H1 (cell line): ENCODE data around the gene TEKTIP1. TPM values are rescaled to one million over a fixed set of nuclear protein-coding genes. Genes with fewer than 3 reads are reported as not detected.
A peak's percentile ranks its signal among the peaks of the same experiment; 100 is the strongest.

Source experiments
- CTCF ChIA-PET: fragments of 300-600 bp; sonication (Branson Sonifier 250); formaldehyde crosslinking; loops from one replicate; lab custom pipeline; 2021; ENCODE audit not compliant: partially characterized antibody; lab: Charles Lee
- POLR2A ChIA-PET: fragments of 300-600 bp; sonication (Branson Sonifier 250); formaldehyde crosslinking; loops from one replicate; lab custom pipeline; 2021; ENCODE audit warnings: inconsistent platforms; ENCODE audit not compliant: partially characterized antibody; lab: Charles Lee
- DNase-seq, 2 experiments: peaks; one replicate each; pipeline versions ENCODE4 v3.0.0 to v3.0.0-alpha.2; 2010 to 2022; ENCODE audit warnings: low spot score in 2 of 2, low read depth in 1 of 2, mixed read lengths in 1 of 2
- FAIRE-seq: peaks from 2 replicates; lab custom pipeline; 2011; peaks lifted over from hg19 to GRCh38; lab: Jason Lieb, UNC
- H2AFZ ChIP-seq: 2 replicates; pipeline ENCODE4 v1.8.1; 2012; ENCODE audit warnings: low read length, inconsistent platforms
- H2AK5ac ChIP-seq: 2 replicates; pipeline ENCODE4 v1.6.1; 2013; ENCODE audit warnings: low read depth, low read length
- H2BK120ac ChIP-seq: replicated peaks from 2 replicates; pipeline ENCODE3; 2013; ENCODE audit warnings: low read depth, low read length, inconsistent platforms
- H2BK12ac ChIP-seq: 2 replicates; pipeline ENCODE4 v1.6.1; 2013; ENCODE audit warnings: low read depth, low read length
- H2BK15ac ChIP-seq: 2 replicates; pipeline ENCODE4 v1.6.1; 2013; ENCODE audit warnings: low read length
- H2BK20ac ChIP-seq: 2 replicates; pipeline ENCODE4 v1.6.1; 2013; ENCODE audit warnings: low read length
- H2BK5ac ChIP-seq: 2 replicates; pipeline ENCODE4 v1.6.1; 2013; ENCODE audit warnings: low read depth, low read length
- H3K14ac ChIP-seq: 2 replicates; pipeline ENCODE4 v1.6.1; 2013; ENCODE audit warnings: inconsistent platforms; ENCODE audit not compliant: insufficient read length
- H3K18ac ChIP-seq: 2 replicates; pipeline ENCODE4 v1.6.1; 2013; ENCODE audit warnings: low read length; ENCODE audit errors: extremely low read depth
- H3K23ac ChIP-seq: 2 replicates; pipeline ENCODE4 v1.6.1; 2013; ENCODE audit warnings: inconsistent platforms; ENCODE audit not compliant: insufficient read length
- H3K23me2 ChIP-seq: 2 replicates; pipeline ENCODE4 v1.6.1; 2013; ENCODE audit warnings: low read depth, low read length
- H3K27ac ChIP-seq: 2 replicates; pipeline ENCODE4 v1.6.1; 2011; ENCODE audit warnings: low read depth, low read length, inconsistent platforms
- H3K27me3 ChIP-seq, 4 experiments: replicated peaks in 1 of 4; 1 replicate in 1 of 4; 2 replicates in 3 of 4; pipeline versions ENCODE4 v1.6.1 to v1.8.1; 2011 to 2013; ENCODE audit warnings: low read length in 3 of 4, mild to moderate bottlenecking in 3 of 4, inconsistent platforms in 2 of 4, mixed read lengths in 2 of 4, moderate library complexity in 1 of 4; ENCODE audit not compliant: control insufficient read depth in 3 of 4, insufficient read depth in 3 of 4; ENCODE audit errors: extremely low read depth in 1 of 4
- H3K36me3 ChIP-seq, 4 experiments: 2 replicates each; pipeline versions ENCODE4 v1.6.1 to v1.8.1; 2011 to 2013; ENCODE audit warnings: mild to moderate bottlenecking in 4 of 4, low read length in 3 of 4, moderate library complexity in 2 of 4, control low read depth in 1 of 4, inconsistent platforms in 1 of 4; ENCODE audit not compliant: insufficient read depth in 4 of 4, control insufficient read depth in 2 of 4
- H3K4ac ChIP-seq: replicated peaks from 2 replicates; pipeline ENCODE3; 2013; ENCODE audit warnings: low read length, low read depth, mixed read lengths, inconsistent platforms; ENCODE audit not compliant: insufficient read length
- H3K4me1 ChIP-seq, 4 experiments: replicated peaks in 1 of 4; 1 replicate in 1 of 4; 2 replicates in 3 of 4; pipeline versions ENCODE4 v1.6.1 to v1.8.1; 2011 to 2013; ENCODE audit warnings: low read length in 3 of 4, inconsistent platforms in 2 of 4, mixed read lengths in 1 of 4; ENCODE audit not compliant: insufficient read depth in 4 of 4, control insufficient read depth in 3 of 4
- H3K4me2 ChIP-seq, 2 experiments: 2 replicates each; pipeline versions ENCODE4 v1.6.1 to v1.8.1; 2011 to 2013; ENCODE audit warnings: low read depth in 2 of 2, low read length in 2 of 2, control low read depth in 1 of 2, inconsistent platforms in 1 of 2, mild to moderate bottlenecking in 1 of 2; ENCODE audit not compliant: insufficient read depth in 1 of 2
- H3K4me3 ChIP-seq, 4 experiments: fragments of 200-600, 300-600 bp in 1 of 4; sonication (generic), shearing (Covaris generic), sonication (Bioruptor Twin) in 1 of 4; 2 replicates each; pipeline versions ENCODE4 v1.5.1 to v1.8.1; 2011 to 2016; ENCODE audit warnings: low read length in 4 of 4, low read depth in 3 of 4, control low read depth in 2 of 4, inconsistent platforms in 2 of 4, mild to moderate bottlenecking in 2 of 4, mixed read lengths in 1 of 4, moderate library complexity in 1 of 4; ENCODE audit not compliant: insufficient read depth in 2 of 4; ENCODE audit errors: extremely low read depth in 1 of 4
- H3K56ac ChIP-seq: replicated peaks from 2 replicates; pipeline ENCODE3; 2013; ENCODE audit warnings: low read depth, mild to moderate bottlenecking, mixed read lengths, low read length, inconsistent platforms; ENCODE audit not compliant: insufficient read length
- H3K79me1 ChIP-seq: 2 replicates; pipeline ENCODE4 v1.6.1; 2013; ENCODE audit warnings: low read depth, low read length, control low read depth
- H3K79me2 ChIP-seq, 2 experiments: 2 replicates each; pipeline versions ENCODE4 v1.6.1 to v1.8.1; 2012 to 2013; ENCODE audit warnings: low read length in 2 of 2, mild to moderate bottlenecking in 2 of 2, inconsistent platforms in 1 of 2; ENCODE audit not compliant: insufficient read depth in 2 of 2, control insufficient read depth in 1 of 2
- H3K9ac ChIP-seq, 4 experiments: replicated peaks in 1 of 4; 1 replicate in 1 of 4; 2 replicates in 3 of 4; pipeline versions ENCODE4 v1.6.1 to v1.8.1; 2011 to 2013; ENCODE audit warnings: low read depth in 3 of 4, low read length in 3 of 4, control low read depth in 2 of 4, mild to moderate bottlenecking in 2 of 4, moderate library complexity in 2 of 4, inconsistent platforms in 1 of 4; ENCODE audit errors: extremely low read depth in 1 of 4
- H3K9me3 ChIP-seq, 2 experiments: 2 replicates each; pipeline versions ENCODE4 v1.6.1 to v1.8.1; 2012 to 2013; ENCODE audit warnings: mild to moderate bottlenecking in 2 of 2, moderate library complexity in 2 of 2, control low read depth in 1 of 2, inconsistent platforms in 1 of 2, low read depth in 1 of 2, low read length in 1 of 2, mixed read lengths in 1 of 2; ENCODE audit not compliant: insufficient read depth in 2 of 2
- H4K20me1 ChIP-seq, 2 experiments: replicated peaks in 1 of 2; 2 replicates each; pipeline versions ENCODE3 to v1.8.1; 2011 to 2013; ENCODE audit warnings: inconsistent platforms in 2 of 2, low read length in 2 of 2, mild to moderate bottlenecking in 1 of 2; ENCODE audit not compliant: insufficient read depth in 2 of 2, control insufficient read depth in 1 of 2
- H4K5ac ChIP-seq: 2 replicates; pipeline ENCODE4 v1.6.1; 2013; ENCODE audit warnings: low read length, low read depth, mixed read lengths, inconsistent platforms; ENCODE audit not compliant: insufficient read length
- H4K8ac ChIP-seq: 2 replicates; pipeline ENCODE4 v1.8.0; 2013; ENCODE audit warnings: mild to moderate bottlenecking, moderate library complexity, low read length, inconsistent platforms; ENCODE audit not compliant: insufficient read depth; ENCODE audit errors: extremely low read depth
- H4K91ac ChIP-seq: replicated peaks from 2 replicates; pipeline ENCODE3; 2013; ENCODE audit warnings: low read length, mixed read lengths, inconsistent platforms; ENCODE audit not compliant: insufficient read length
- RBBP5 ChIP-seq: IDR thresholded peaks from 2 replicates; pipeline ENCODE4 v1.7.1; 2012; ENCODE audit warnings: low read depth, mild to moderate bottlenecking, inconsistent platforms, low read length, moderate library complexity, borderline replicate concordance
- YY1 ChIP-seq: IDR thresholded peaks from 2 replicates; pipeline ENCODE4 v1.6.1; 2011; ENCODE audit warnings: low read depth, mild to moderate bottlenecking, low read length
- WGBS, 2 experiments: shearing (Covaris generic) in 1 of 2; methylation state at CpG; one replicate each; pipeline versions ENCODE4 v1.1.6 to v1.1.7; 2013 to 2015; ENCODE audit warnings: low lambda C conversion rate in 2 of 2, mixed read lengths in 2 of 2, inconsistent platforms in 1 of 2, low coverage in 1 of 2, missing lambda C conversion rate in 1 of 2; ENCODE audit not compliant: insufficient replicate concordance in 2 of 2, insufficient coverage in 1 of 2, insufficient read length in 1 of 2; ENCODE audit errors: extremely low coverage in 1 of 2, missing lambda C conversion rate in 1 of 2; 5-methylcytosine and 5-hydroxymethylcytosine counted together
- polyA plus RNA-seq, 7 experiments: library from polyadenylated mRNA; depleted of rRNA in 3 of 7; stranded (reverse) in 5 of 7; unstranded in 2 of 7; fragments of >200 nt in 5 of 7; fragments of 200-250 nt in 2 of 7; gene quantifications; 1 replicate in 5 of 7; 2 replicates in 1 of 7; 4 replicates in 1 of 7; pipeline versions ENCODE4 v1.2.1 to v1.2.3, GENCODE V29; 2011 to 2013; ENCODE audit warnings: missing spikeins in 2 of 7, mixed read lengths in 2 of 7
- total RNA-seq: library from RNA; stranded (reverse); fragmentation: NEBNext Ultra II Directional; extraction: Animal tissue kit (Norgen Biotek cat#: 25700); gene quantifications from 2 replicates; pipeline ENCODE4 v1.2.1, GENCODE V29; 2021

The TEKTIP1 gene
- total and polyA plus RNA-seq, 2 of the 8 experiments (the other 6 are each of a cell fraction or from before 2014, with no cell fraction given) = 1.1 TPM; not detected in 1

GRCh38 chr19:3515891-3516422 lies 23.0 kb upstream of the TEKTIP1 start:
- no peak overlapping the region; a peak in 1 of 7 replicates for H3K9ac ChIP-seq
- peaks cover 0 to 29% (median 20%) of the 10 kb centered on the region in 4 experiments; a peak in 6 of 7 replicates for H3K4me1 ChIP-seq
- H4K20me1 ChIP-seq = peaks cover 5 to 20% of the 10 kb centered on the region in 2 experiments
- no peak overlapping the region for H3K4me3 ChIP-seq
- H3K79me1 ChIP-seq = peaks cover 26% of the 10 kb centered on the region
- H3K18ac ChIP-seq = no peak overlapping the region
- H3K9me3 ChIP-seq = no peaks in the 10 kb centered on the region
- peak overlapping the region; percentile 44; the same call in 1 of the 2 replicates for H2BK12ac ChIP-seq
- H3K79me2 ChIP-seq = peaks cover 0 to 76% of the 10 kb centered on the region in 2 experiments; a peak in 3 of 4 replicates
- no peak for DNase-seq
- H3K23ac ChIP-seq = no peak overlapping the region
- no peak overlapping the region for H3K4me2 ChIP-seq
- no peak for FAIRE-seq
- H3K14ac ChIP-seq = no peak overlapping the region
- 0 out of 2 replicates have a peak overlapping the region, but pooled peaks have one; percentile 49 for H2AK5ac ChIP-seq
- no peak for TF ChIP-seq YY1
- no peak for TF ChIP-seq RBBP5
- H4K91ac ChIP-seq = no peak overlapping the region
- no peak overlapping the region for H4K8ac ChIP-seq
- no peak overlapping the region for H3K56ac ChIP-seq
- 0 out of 2 replicates have a peak overlapping the region, but pooled peaks have one; percentile 18 for H3K27ac ChIP-seq
- no peaks in the 10 kb centered on the region for H3K36me3 ChIP-seq
- ChIA-PET CTCF (interaction anchor here (0.5 to 5.4 kb wide), 7 partner anchors 11 to 190 kb away, joined by 3 to 28 read pairs (median 4); partner anchors contain the start of gene DOHH), POLR2A (interaction anchor here (1.0 to 2.3 kb wide), 3 partner anchors 12 to 44 kb away, joined by 4 to 7 read pairs (median 5); no protein-coding TSS in a partner anchor)
- peak overlapping the region; percentile 21 for H3K4ac ChIP-seq
- H3K23me2 ChIP-seq = no peaks in the 10 kb centered on the region
- no peaks in the 10 kb centered on the region for H3K27me3 ChIP-seq
- no peak overlapping the region for H2BK120ac ChIP-seq
- H2BK15ac ChIP-seq = 0 out of 2 replicates have a peak overlapping the region, but pooled peaks have one; percentile 2
- no peak overlapping the region for H2BK20ac ChIP-seq
- WGBS, 2 experiments = 87% methylated on average over 13 of the region's 15 CpGs; no CpG with 5 or more reads in 1 of the 2 experiments
- H4K5ac ChIP-seq = no peak overlapping the region
- no peak overlapping the region; the same call in none of the 2 replicates for H2BK5ac ChIP-seq
- H2AFZ ChIP-seq = no peak overlapping the region
